Measurements from ENCODE around the gene CHRD. TPM values are rescaled to one million over a fixed set of nuclear protein-coding genes. Genes with fewer than 3 reads are reported as not detected.

CHRD gene
- 10 to 100 TPM in 1 of 6 donors, 1 to 10 TPM in 5; 2.1 to 40.9 (median 4.3) TPM for total RNA-seq

GRCh38 chr3:184379358-184380184 is at the start of gene CHRD:
Gene CHRD, plus strand, starts transcription at chr3:184380054. Its CDS starts 265 bp downstream, at chr3:184380319.
- peak in 1 of 2 donors; percentile 62 for ATAC-seq (ENCODE audit: low FRiP score in 2 of 2)

DNA sequence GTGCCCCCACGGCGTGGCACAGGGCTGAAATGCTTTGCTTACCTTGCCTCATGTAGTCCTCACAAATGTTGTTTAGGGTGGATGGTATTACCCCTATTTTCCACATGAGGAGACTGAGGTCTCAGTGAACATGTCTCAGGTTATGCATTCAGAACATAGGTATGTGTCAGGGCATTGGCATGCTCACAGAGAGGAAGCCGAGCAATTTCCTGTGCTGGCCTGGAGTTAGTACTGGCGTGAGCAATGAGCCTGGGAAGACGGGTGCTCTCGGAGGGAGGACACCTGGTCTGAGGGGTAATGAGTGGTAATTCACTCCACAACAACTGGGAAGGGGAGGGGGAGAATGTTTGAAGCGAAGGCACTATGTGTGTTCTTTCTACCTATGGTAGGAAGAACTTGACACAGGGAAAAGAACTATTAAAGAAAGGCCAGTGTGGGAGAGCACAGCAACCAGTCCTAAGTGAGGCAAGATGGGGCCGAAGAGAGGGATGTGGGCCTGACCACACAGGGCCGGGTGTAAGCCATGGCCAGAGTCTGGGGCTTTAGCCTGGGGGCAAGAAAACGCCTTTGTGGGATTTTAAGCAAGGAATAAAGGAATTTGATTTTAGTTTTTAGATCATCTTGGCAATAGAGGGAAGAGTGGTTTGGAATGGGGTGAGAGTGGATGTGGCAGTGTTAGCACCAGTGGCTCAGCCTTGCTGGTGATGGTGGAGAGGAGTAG is 47.3 kb upstream of the CHRD start:
- no peak for DNase-seq
- H3K4me1 ChIP-seq = peaks cover 19 to 29% (median 23%) of the 10 kb centered on the region in 4 donors
- H3K27me3 ChIP-seq = no peaks in the 10 kb centered on the region
- WGBS, 2 donors = 76% methylated on average over 10 of the region's 10 CpGs
- H3K4me3 ChIP-seq = no peak overlapping the region
- H3K27ac ChIP-seq = peak overlapping the region; percentile 26 to 37 (median 36)
- H3K36me3 ChIP-seq = peaks cover 58 to 79% (median 69%) of the 10 kb centered on the region in 4 donors
- no peaks in the 10 kb centered on the region for H3K9me3 ChIP-seq
- TF ChIP-seq, protein P1, sequence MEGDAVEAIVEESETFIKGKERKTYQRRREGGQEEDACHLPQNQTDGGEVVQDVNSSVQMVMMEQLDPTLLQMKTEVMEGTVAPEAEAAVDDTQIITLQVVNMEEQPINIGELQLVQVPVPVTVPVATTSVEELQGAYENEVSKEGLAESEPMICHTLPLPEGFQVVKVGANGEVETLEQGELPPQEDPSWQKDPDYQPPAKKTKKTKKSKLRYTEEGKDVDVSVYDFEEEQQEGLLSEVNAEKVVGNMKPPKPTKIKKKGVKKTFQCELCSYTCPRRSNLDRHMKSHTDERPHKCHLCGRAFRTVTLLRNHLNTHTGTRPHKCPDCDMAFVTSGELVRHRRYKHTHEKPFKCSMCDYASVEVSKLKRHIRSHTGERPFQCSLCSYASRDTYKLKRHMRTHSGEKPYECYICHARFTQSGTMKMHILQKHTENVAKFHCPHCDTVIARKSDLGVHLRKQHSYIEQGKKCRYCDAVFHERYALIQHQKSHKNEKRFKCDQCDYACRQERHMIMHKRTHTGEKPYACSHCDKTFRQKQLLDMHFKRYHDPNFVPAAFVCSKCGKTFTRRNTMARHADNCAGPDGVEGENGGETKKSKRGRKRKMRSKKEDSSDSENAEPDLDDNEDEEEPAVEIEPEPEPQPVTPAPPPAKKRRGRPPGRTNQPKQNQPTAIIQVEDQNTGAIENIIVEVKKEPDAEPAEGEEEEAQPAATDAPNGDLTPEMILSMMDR (IDR thresholded peaks at IDR 0.05) = no peak
- TF ChIP-seq POLR2AphosphoS5 (IDR thresholded peaks at IDR 0.05) = no peak
- no peak for TF ChIP-seq POLR2A (IDR thresholded peaks at IDR 0.05)
- no peak for TF ChIP-seq EP300 (IDR thresholded peaks at IDR 0.05)
- ATAC-seq (ENCODE audit: low FRiP score in 2 of 2) = no peak

More at GRCh38 chr3:184379358-184380184, at the start of gene CHRD:
- TF ChIP-seq, protein P1 (IDR thresholded peaks at IDR 0.05) = no peak
- TF ChIP-seq POLR2A (IDR thresholded peaks at IDR 0.05) = no peak
- TF ChIP-seq POLR2AphosphoS5 (IDR thresholded peaks at IDR 0.05) = no peak
- no peak for TF ChIP-seq EP300 (IDR thresholded peaks at IDR 0.05)
- no peaks in the 10 kb centered on the region for H3K36me3 ChIP-seq
- H3K9me3 ChIP-seq = no peaks in the 10 kb centered on the region
- peaks cover 0 to 25% (median 15%) of the 10 kb centered on the region in 4 donors for H3K27me3 ChIP-seq
- H3K4me3 ChIP-seq = peak within 1 kb of the TSS; percentile 37 to 55 (median 51)
- peak within 1 kb of the TSS; percentile 24 to 73 (median 64) for H3K27ac ChIP-seq
- H3K4me1 ChIP-seq = peaks cover 13 to 28% (median 18%) of the 10 kb centered on the region in 4 donors
- DNase-seq = no peak
- WGBS, 2 donors = 56 to 61% methylated on average over 13 to 19 of the region's 71 CpGs

- H3K27me3 ChIP-seq = no peaks in the 10 kb centered on the region
- WGBS, 2 donors = 84 to 91% methylated on average over 6 of the region's 6 CpGs
- ATAC-seq (ENCODE audit: low FRiP score in 2 of 2) = no peak
- TF ChIP-seq EP300 (IDR thresholded peaks at IDR 0.05) (no peak), POLR2A (IDR thresholded peaks at IDR 0.05) (no peak)
- H3K9me3 ChIP-seq = no peaks in the 10 kb centered on the region
- peaks cover 52 to 73% (median 63%) of the 10 kb centered on the region in 4 donors for H3K36me3 ChIP-seq
- no peak for DNase-seq
- peak overlapping the region in 3 of 4 donors; percentile 20 to 37 (median 24) for H3K27ac ChIP-seq
- H3K4me3 ChIP-seq = no peak overlapping the region
- peaks cover 25 to 36% (median 29%) of the 10 kb centered on the region in 4 donors for H3K4me1 ChIP-seq
Observed at GRCh38 chr3:184333190-184333589, 46.7 kb upstream of the CHRD start.

DNA sequence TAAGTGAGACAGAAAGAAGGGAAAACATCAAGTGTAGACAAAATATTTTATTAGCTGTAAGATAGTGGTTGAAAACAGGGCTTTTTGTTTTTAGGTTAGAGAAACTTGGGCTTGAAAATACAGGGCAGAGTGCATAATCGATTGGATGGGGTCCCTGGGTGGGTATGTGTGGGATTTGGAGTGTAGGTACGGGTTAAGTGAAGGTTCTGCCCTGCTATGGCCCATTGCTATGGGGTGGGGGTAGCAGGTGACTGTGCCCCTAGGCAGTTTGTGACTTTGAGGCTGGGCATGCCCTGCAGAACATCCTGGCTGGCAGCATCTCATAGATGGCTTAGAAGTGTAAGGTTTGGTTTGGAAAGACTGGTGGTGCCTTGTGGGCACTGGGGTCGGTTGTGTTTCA is 46.2 kb upstream of the CHRD start:
- H3K27ac ChIP-seq = peak overlapping the region in 1 of 4 donors; percentile 9
- no peaks in the 10 kb centered on the region for H3K9me3 ChIP-seq
- TF ChIP-seq, protein P1 (IDR thresholded peaks at IDR 0.05) = no peak
- no peak for TF ChIP-seq EP300 (IDR thresholded peaks at IDR 0.05)
- TF ChIP-seq POLR2A (IDR thresholded peaks at IDR 0.05) = no peak
- no peak for TF ChIP-seq POLR2AphosphoS5 (IDR thresholded peaks at IDR 0.05)
- DNase-seq = no peak
- peaks cover 47 to 68% (median 58%) of the 10 kb centered on the region in 4 donors for H3K36me3 ChIP-seq
- no peaks in the 10 kb centered on the region for H3K27me3 ChIP-seq
- no peak overlapping the region for H3K4me3 ChIP-seq
- WGBS, 2 donors = 81 to 87% methylated on average over 2 to 3 of the region's 3 CpGs
- peaks cover 30 to 41% (median 34%) of the 10 kb centered on the region in 4 donors for H3K4me1 ChIP-seq
- no peak for ATAC-seq (ENCODE audit: low FRiP score in 2 of 2)
